Upper lobe of right lung (tissue), 1 donor: ENCODE data around the gene CDC42EP2. TPM values are rescaled to one million over a fixed set of nuclear protein-coding genes. Genes with fewer than 3 reads are reported as not detected.
A peak's percentile ranks its signal among the peaks of the same experiment; 100 is the strongest.

Experiments
- ATAC-seq: fragments of 200-7000 bp; cut with Tn5 transposase; one replicate; pipeline ENCODE4 v1.9.1; 2020; ENCODE audit warnings: mild to moderate bottlenecking, moderate library complexity
- DNase-seq: peaks from one replicate; pipeline ENCODE4 v3.0.0-alpha.2; 2020
- H3K27ac ChIP-seq: fragments of 200-600 bp; one replicate; pipeline ENCODE4 v1.8.0; 2022
- H3K27me3 ChIP-seq: fragments of 200-600 bp; one replicate; pipeline ENCODE4 v1.8.0; 2022; ENCODE audit warnings: mild to moderate bottlenecking
- H3K36me3 ChIP-seq: fragments of 200-600 bp; one replicate; pipeline ENCODE4 v1.8.0; 2022
- H3K4me1 ChIP-seq: fragments of 200-600 bp; one replicate; pipeline ENCODE4 v1.8.0; 2022
- H3K4me3 ChIP-seq: fragments of 200-600 bp; one replicate; pipeline ENCODE4 v1.8.0; 2022; ENCODE audit warnings: mild to moderate bottlenecking
- H3K9me3 ChIP-seq: fragments of 200-600 bp; one replicate; pipeline ENCODE4 v1.8.0; 2022
- CTCF ChIP-seq: fragments of 200-600 bp; IDR thresholded peaks from one replicate; pipeline ENCODE4 v1.8.0; 2022; ENCODE audit warnings: antibody characterized with exemption
- intact Hi-C: fragments of 100-400 bp; cut with DNase I; formaldehyde crosslinking; loops from one replicate; pipeline ENCODE4 v1.11.0; 2022
- total RNA-seq: library from RNA; stranded (reverse); fragmentation: NEBNext Ultra II Directional; extraction: Animal tissue kit (Norgen Biotek cat#: 25700); gene quantifications from one replicate; pipeline ENCODE4 v1.2.1, GENCODE V29; 2021
- donor health status: DM: no; HTN: yes; CAD: no; lungs with severe emphysema.

The CDC42EP2 gene
- total RNA-seq, 1 donor from 2014 or later, result 27.5 TPM

- peaks cover 27% of the 10 kb centered on the region for H3K4me1 ChIP-seq
- DNase-seq (no peak), ATAC-seq (no peak)
- no peaks in the 10 kb centered on the region for H3K9me3 ChIP-seq
- TF ChIP-seq CTCF, result no peak
- H3K36me3 ChIP-seq, result no peaks in the 10 kb centered on the region
- no peaks in the 10 kb centered on the region for H3K27me3 ChIP-seq
- H3K4me3 ChIP-seq, result no peak overlapping the region
- H3K27ac ChIP-seq, result no peak overlapping the region
- intact Hi-C loops, result no loop called here
Measured at GRCh38 chr11:65304613-65305012, 10.1 kb upstream of the CDC42EP2 start.

- intact Hi-C loops, result no loop called here
Measured at GRCh38 chr11:65305501-65306268, 9.0 kb upstream of the CDC42EP2 start.

GRCh38 chr11:65307298-65308229, 7.1 kb upstream of the CDC42EP2 start:
- H3K4me1 ChIP-seq, result peaks cover 31% of the 10 kb centered on the region
- intact Hi-C loops, result no loop called here
- DNase-seq, result no peak
- H3K27ac ChIP-seq, result peak overlapping the region; percentile 34
- no peaks in the 10 kb centered on the region for H3K9me3 ChIP-seq
- no peak for TF ChIP-seq CTCF
- H3K27me3 ChIP-seq, result no peaks in the 10 kb centered on the region
- no peak for ATAC-seq
- no peak overlapping the region for H3K4me3 ChIP-seq
- no peaks in the 10 kb centered on the region for H3K36me3 ChIP-seq

More at GRCh38 chr11:65305501-65306268, 9.0 kb upstream of the CDC42EP2 start:
- DNase-seq (no peak), ATAC-seq (peak; percentile 7)
- H3K27me3 ChIP-seq, result no peaks in the 10 kb centered on the region
- H3K27ac ChIP-seq, result no peak overlapping the region
- H3K4me3 ChIP-seq, result no peak overlapping the region
- TF ChIP-seq CTCF, result no peak
- no peaks in the 10 kb centered on the region for H3K36me3 ChIP-seq
- H3K4me1 ChIP-seq, result peaks cover 34% of the 10 kb centered on the region
- no peaks in the 10 kb centered on the region for H3K9me3 ChIP-seq

GRCh38 chr11:65308281-65308891, 6.3 kb upstream of the CDC42EP2 start:
- DNase-seq (peak; percentile 73), ATAC-seq (peak; percentile 63)
- no peaks in the 10 kb centered on the region for H3K9me3 ChIP-seq
- H3K36me3 ChIP-seq, result no peaks in the 10 kb centered on the region
- peaks cover 31% of the 10 kb centered on the region for H3K4me1 ChIP-seq
- no peaks in the 10 kb centered on the region for H3K27me3 ChIP-seq
- peak overlapping the region; percentile 34 for H3K27ac ChIP-seq
- no peak overlapping the region for H3K4me3 ChIP-seq
- intact Hi-C loops, result no loop called here
- peak; percentile 11 for TF ChIP-seq CTCF

- Histone ChIP-seq H3K27ac (peak overlapping the region; percentile 34), H3K27me3 (no peaks in the 10 kb centered on the region), H3K36me3 (no peaks in the 10 kb centered on the region), H3K9me3 (no peaks in the 10 kb centered on the region), H3K4me1 (peaks cover 37% of the 10 kb centered on the region), H3K4me3 (no peak overlapping the region)
- DNase-seq, result no peak
- no peak for ATAC-seq
- intact Hi-C loops, result no loop called here
- TF ChIP-seq CTCF, result no peak
Measured at GRCh38 chr11:65309006-65309405, 5.7 kb upstream of the CDC42EP2 start.
